ENCODE measurements around the gene UBE2N. TPM values are rescaled to one million over a fixed set of nuclear protein-coding genes. Genes with fewer than 3 reads are reported as not detected.

Gene UBE2N, protein sequence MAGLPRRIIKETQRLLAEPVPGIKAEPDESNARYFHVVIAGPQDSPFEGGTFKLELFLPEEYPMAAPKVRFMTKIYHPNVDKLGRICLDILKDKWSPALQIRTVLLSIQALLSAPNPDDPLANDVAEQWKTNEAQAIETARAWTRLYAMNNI
- total RNA-seq (100 to 1,000 TPM in 1 of 5 experiments, 10 to 100 TPM in 4; 76.6 to 180 (median 77.5) TPM), polyA plus RNA-seq (100 to 1,000 TPM; 109 to 170 TPM), total RNA-seq (51.4 reads per million, percentile 72 among the genes with 10 or more reads in this experiment)

DNA sequence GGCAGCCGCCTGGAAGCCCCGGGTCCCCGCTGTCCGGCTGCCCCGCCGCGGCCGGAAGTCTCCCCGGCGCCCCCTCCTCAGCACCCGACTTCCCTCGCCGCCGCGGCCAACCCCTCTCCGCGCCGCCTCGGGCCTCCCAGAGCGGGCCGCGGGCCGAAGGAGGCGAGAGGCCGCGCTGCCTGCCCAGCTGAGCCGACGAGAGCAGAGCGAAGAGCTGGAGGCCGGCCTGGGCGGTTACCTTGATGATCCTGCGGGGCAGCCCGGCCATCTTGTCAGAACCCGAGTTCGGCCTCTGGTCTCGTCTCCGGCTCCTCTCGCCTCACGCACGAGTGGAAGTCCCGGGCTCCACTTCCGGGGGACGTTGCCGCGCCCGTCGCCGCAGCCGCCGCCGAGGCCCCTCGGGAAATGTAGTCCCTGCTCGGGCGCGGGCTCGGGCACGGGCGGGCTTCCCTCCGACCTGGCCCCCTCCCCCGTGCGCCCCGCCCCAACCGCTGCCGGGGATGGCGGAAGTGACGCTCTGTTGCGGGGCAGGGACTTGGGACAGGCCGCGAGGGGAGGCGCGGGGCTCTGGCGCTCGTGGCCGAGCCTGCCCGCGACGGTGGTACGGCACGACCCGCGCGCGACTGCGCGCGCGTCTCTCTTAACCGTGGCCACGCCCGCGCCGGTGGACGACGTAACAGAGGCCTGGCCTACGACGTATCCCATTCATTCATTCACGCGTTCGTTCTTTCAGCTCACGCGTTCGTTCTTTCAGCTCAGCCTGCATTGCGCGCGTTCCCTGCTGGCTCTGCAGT lies at the start of gene UBE2N:
UBE2N (minus strand) TSS at position 331 of the 794 bp plus-strand sequence; CDS start at position 268, 63 bp downstream.
- Histone ChIP-seq H3K27me3 (ENCODE audit: control insufficient read depth in 2 of 2, insufficient read depth in 2 of 2, low read length in 2 of 2) (no peaks in the 10 kb centered on the region), H3K4me3 (ENCODE audit: low read length) (peak within 1 kb of the TSS; percentile 66), H3K9me3 (ENCODE audit: control insufficient read depth in 2 of 3, low read length in 3 of 3) (no peaks in the 10 kb centered on the region), H3K36me3 (ENCODE audit: control insufficient read depth in 2 of 3, insufficient read depth in 3 of 3, low read length in 3 of 3) (peaks cover 0 to 7% (median 0%) of the 10 kb centered on the region in 3 experiments), H3K4me1 (ENCODE audit: control insufficient read depth in 2 of 2, insufficient read depth in 2 of 2, low read length in 2 of 2) (peaks cover 35 to 48% of the 10 kb centered on the region in 2 donors), H3K27ac (ENCODE audit: low read depth, low read length) (peak within 1 kb of the TSS; percentile 98)
- ChIA-PET POLR2A (interaction anchor here (0.6 to 2.5 kb wide), 15 partner anchors 11 to 1145 kb away, joined by 3 to 16 read pairs (median 3); partner anchors contain the start of genes CRADD, EEA1 and MRPL42), CTCF (interaction anchor here (1.0 to 1.1 kb wide), 2 partner anchors 26 to 61 kb away, joined by 3 read pairs; no protein-coding TSS in a partner anchor)
- intact Hi-C loops (cut with micrococcal nuclease): loop anchor here (1.0 to 10.0 kb wide), 19 partner anchors 23 to 1775 kb away; partner anchors contain the start of genes CRADD (in 2 of the 2), EEA1 (in 2 of the 2), FGD6 (in 2 of the 2) and MRPL42 (in 2 of the 2)
- no peaks in the 10 kb centered on the region for H3K27me3 Mint-ChIP-seq
- peaks cover 0 to 2% (median 0%) of the 10 kb centered on the region in 11 donors for H3K9me3 Mint-ChIP-seq
- H3K4me3 Mint-ChIP-seq: peak within 1 kb of the TSS; percentile 89 to 100 (median 97)
- peaks cover 44 to 54% (median 49%) of the 10 kb centered on the region in 7 donors for H3K4me1 Mint-ChIP-seq
- peaks cover 0 to 1% (median 0%) of the 10 kb centered on the region in 5 donors for H3K36me3 Mint-ChIP-seq
- H3K27ac Mint-ChIP-seq: peak within 1 kb of the TSS; percentile 96 to 100 (median 98)
- ATAC-seq (peak; percentile 95), DNase-seq (peak; percentile 96 to 98 (median 97))

DNA sequence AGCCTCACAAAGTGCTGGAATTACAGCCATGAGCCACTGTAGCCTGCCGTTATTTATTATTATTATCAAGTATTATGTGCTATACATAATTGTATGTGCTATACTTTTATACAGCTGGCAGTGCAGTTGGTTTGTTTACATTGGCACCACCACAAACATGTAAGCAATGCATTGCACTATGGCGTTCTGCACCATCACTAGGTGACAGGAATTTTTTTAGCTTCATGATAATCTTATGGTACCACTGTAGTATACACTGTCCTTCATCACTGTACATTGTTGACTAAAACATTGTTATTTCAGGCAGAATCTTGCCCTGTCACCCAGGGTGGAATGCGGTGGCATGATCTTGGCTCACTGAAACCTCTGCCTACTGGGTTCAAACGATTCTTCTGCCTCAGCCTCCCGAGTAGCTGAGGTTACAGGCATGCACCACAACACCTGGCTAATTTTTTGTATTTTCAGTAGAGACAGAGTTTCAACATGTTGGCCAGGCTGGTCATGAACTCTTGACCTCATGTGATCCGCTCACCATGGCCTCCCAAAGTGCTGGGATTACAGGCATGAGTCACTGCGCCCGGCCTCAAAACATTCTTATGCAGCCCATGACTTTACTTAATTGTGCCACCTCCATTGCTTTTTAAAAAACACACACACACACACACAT lies 42.7 kb upstream of the UBE2N start:
- no peaks in the 10 kb centered on the region for H3K4me1 ChIP-seq (ENCODE audit: control insufficient read depth in 2 of 2, insufficient read depth in 2 of 2, low read length in 2 of 2)
- peaks cover 17 to 58% (median 20%) of the 10 kb centered on the region in 3 experiments for H3K36me3 ChIP-seq (ENCODE audit: control insufficient read depth in 2 of 3, insufficient read depth in 3 of 3, low read length in 3 of 3)
- no peaks in the 10 kb centered on the region for H3K27me3 Mint-ChIP-seq
- H3K36me3 Mint-ChIP-seq: peaks cover 0 to 22% (median 10%) of the 10 kb centered on the region in 5 donors
- no peak overlapping the region for H3K4me3 Mint-ChIP-seq
- ATAC-seq (no peak), DNase-seq (no peak)
- CTCF ChIA-PET: interaction anchor here (1.0 kb wide), 1 partner anchor 65 kb away, joined by 3 read pairs; no protein-coding TSS in a partner anchor
- peaks cover 0 to 4% (median 0%) of the 10 kb centered on the region in 7 donors for H3K4me1 Mint-ChIP-seq
- POLR2A ChIA-PET: interaction anchor here (1.4 kb wide), 1 partner anchor 555 kb away, joined by 3 read pairs; the partner anchor contains the start of gene EEA1
- intact Hi-C loops (cut with micrococcal nuclease): loop anchor here in 1 of 2 donors (5.0 kb wide), 1 partner anchor 497 kb away; no protein-coding TSS in a partner anchor
- H3K9me3 ChIP-seq (ENCODE audit: control insufficient read depth in 2 of 3, low read length in 3 of 3): no peaks in the 10 kb centered on the region
- H3K27ac Mint-ChIP-seq: no peak overlapping the region
- H3K27ac ChIP-seq (ENCODE audit: low read depth, low read length): no peak overlapping the region
- no peaks in the 10 kb centered on the region for H3K9me3 Mint-ChIP-seq
- no peak overlapping the region for H3K4me3 ChIP-seq (ENCODE audit: low read length)
- H3K27me3 ChIP-seq (ENCODE audit: control insufficient read depth in 2 of 2, insufficient read depth in 2 of 2, low read length in 2 of 2): no peaks in the 10 kb centered on the region

DNA sequence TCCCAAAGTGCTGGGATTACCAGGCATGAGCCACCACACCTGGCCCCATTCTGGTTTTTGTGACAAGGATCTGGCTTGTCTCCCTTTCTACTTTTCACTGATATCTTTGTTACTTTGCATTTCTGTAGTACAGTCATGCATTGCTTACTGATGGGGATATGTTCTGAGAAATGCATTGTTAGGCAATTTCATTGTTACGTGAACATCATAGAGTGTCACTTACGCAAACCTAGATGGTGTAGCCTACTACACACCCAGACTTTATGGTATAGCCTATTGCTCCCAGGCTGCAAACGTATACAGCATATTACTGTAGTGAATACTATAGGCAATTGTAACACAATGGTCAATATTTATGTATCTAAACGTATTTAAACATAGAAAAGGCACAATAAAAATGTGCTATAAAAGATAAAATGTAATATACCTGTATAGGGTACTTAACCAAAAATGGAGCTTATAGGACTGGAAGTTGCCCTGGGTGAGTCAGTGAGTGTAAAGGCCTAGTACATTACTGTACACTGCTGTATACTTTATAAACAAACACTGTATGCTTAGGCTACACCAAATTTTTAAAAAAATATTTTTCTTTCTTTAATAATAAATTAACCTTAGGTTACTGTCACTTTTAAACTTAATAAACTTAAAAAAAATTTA lies 41.5 kb upstream of the UBE2N start:
- Histone ChIP-seq H3K4me1 (ENCODE audit: control insufficient read depth in 2 of 2, insufficient read depth in 2 of 2, low read length in 2 of 2) (no peaks in the 10 kb centered on the region), H3K4me3 (ENCODE audit: low read length) (no peak overlapping the region), H3K27ac (ENCODE audit: low read depth, low read length) (no peak overlapping the region), H3K27me3 (ENCODE audit: control insufficient read depth in 2 of 2, insufficient read depth in 2 of 2, low read length in 2 of 2) (no peaks in the 10 kb centered on the region), H3K36me3 (ENCODE audit: control insufficient read depth in 2 of 3, insufficient read depth in 3 of 3, low read length in 3 of 3) (peaks cover 16 to 58% (median 17%) of the 10 kb centered on the region in 3 experiments), H3K9me3 (ENCODE audit: control insufficient read depth in 2 of 3, low read length in 3 of 3) (no peaks in the 10 kb centered on the region)
- intact Hi-C loops (cut with micrococcal nuclease): loop anchor here in 1 of 2 donors (5.0 kb wide), 1 partner anchor 496 kb away; no protein-coding TSS in a partner anchor
- Mint-ChIP-seq H3K36me3 (peaks cover 0 to 14% (median 6%) of the 10 kb centered on the region in 5 donors), H3K27me3 (no peaks in the 10 kb centered on the region), H3K27ac (no peak overlapping the region), H3K4me1 (peaks cover 0 to 4% (median 0%) of the 10 kb centered on the region in 7 donors), H3K4me3 (no peak overlapping the region), H3K9me3 (no peaks in the 10 kb centered on the region)
- ATAC-seq: no peak
- ChIA-PET POLR2A (interaction anchor here (0.6 to 1.4 kb wide), 2 partner anchors 554 to 1070 kb away, joined by 3 read pairs; partner anchors contain the start of gene EEA1), CTCF (interaction anchor here (1.0 kb wide), 1 partner anchor 64 kb away, joined by 3 read pairs; no protein-coding TSS in a partner anchor)
- no peak for DNase-seq

DNA sequence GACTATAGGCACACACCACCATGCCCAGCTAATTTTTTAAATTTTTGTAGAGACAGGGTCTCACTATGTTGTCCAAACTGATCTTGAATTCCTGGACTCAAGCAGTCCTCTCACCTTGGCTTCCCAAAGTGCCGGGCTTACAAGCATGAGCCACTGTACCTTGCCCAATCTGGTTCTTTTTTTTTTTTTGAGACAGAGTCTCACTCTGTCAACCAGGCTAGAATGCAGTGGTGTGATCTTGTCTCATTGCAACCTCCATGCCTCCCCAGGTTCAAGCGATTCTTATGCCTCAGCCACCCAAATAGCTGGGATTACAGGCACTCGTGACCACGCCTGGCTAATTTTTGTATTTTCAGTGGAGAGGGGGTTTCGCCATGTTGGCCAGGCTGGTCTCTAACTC lies 41.0 kb upstream of the UBE2N start:
- CTCF ChIA-PET: no interaction called here
- intact Hi-C loops (cut with micrococcal nuclease): loop anchor here in 1 of 2 donors (5.0 kb wide), 1 partner anchor 495 kb away; no protein-coding TSS in a partner anchor

DNA sequence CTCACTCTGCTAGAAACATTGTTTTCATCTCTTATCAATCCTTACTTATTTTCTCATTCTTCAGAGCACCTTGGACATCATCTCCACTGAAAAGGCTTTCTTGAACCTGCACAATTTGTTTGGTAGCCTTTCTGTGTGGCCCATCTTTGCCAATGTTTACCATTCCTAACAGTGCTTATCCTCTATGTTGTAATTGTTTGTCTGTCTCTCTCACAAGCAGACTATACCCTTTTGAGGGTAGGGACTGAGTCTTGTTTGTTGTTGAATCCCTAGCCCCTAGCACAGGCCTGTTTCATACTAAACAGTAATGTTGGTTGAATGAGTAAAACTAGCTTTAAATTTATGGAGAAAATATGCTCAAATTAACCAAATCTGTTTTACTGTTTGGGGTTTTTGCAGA lies 34.8 kb upstream of the UBE2N start:
- intact Hi-C loops (cut with micrococcal nuclease): no loop called here
- H3K27ac ChIP-seq (ENCODE audit: low read depth, low read length): no peak overlapping the region
- no peak overlapping the region for H3K4me3 ChIP-seq (ENCODE audit: low read length)
- ChIA-PET CTCF (interaction anchor here (1.3 kb wide), 1 partner anchor 9 kb away, joined by 5 read pairs; the partner anchor contains the start of gene MRPL42), POLR2A (interaction anchor here (0.6 kb wide), 1 partner anchor 66 kb away, joined by 3 read pairs; no protein-coding TSS in a partner anchor)
- H3K9me3 ChIP-seq (ENCODE audit: control insufficient read depth in 2 of 3, low read length in 3 of 3): no peaks in the 10 kb centered on the region
- Mint-ChIP-seq H3K4me1 (peaks cover 3 to 20% (median 11%) of the 10 kb centered on the region in 7 donors), H3K27me3 (no peaks in the 10 kb centered on the region), H3K9me3 (no peaks in the 10 kb centered on the region), H3K4me3 (no peak overlapping the region), H3K36me3 (peaks cover 0 to 12% (median 4%) of the 10 kb centered on the region in 5 donors), H3K27ac (peak overlapping the region in 2 of 9 donors; percentile 1 to 29)
- DNase-seq (no peak), ATAC-seq (no peak)
- no peaks in the 10 kb centered on the region for H3K4me1 ChIP-seq (ENCODE audit: control insufficient read depth in 2 of 2, insufficient read depth in 2 of 2, low read length in 2 of 2)
- H3K36me3 ChIP-seq (ENCODE audit: control insufficient read depth in 2 of 3, insufficient read depth in 3 of 3, low read length in 3 of 3): peaks cover 6 to 42% (median 8%) of the 10 kb centered on the region in 3 experiments
- H3K27me3 ChIP-seq (ENCODE audit: control insufficient read depth in 2 of 2, insufficient read depth in 2 of 2, low read length in 2 of 2): no peaks in the 10 kb centered on the region

More for the DNA sequence above, 41.0 kb upstream of the UBE2N start:
- H3K4me3 ChIP-seq (ENCODE audit: low read length): no peak overlapping the region
- Mint-ChIP-seq H3K27me3 (no peaks in the 10 kb centered on the region), H3K27ac (no peak overlapping the region), H3K9me3 (no peaks in the 10 kb centered on the region), H3K4me1 (peaks cover 0 to 4% (median 0%) of the 10 kb centered on the region in 7 donors), H3K36me3 (peaks cover 0 to 14% (median 6%) of the 10 kb centered on the region in 5 donors), H3K4me3 (no peak overlapping the region)
- H3K9me3 ChIP-seq (ENCODE audit: control insufficient read depth in 2 of 3, low read length in 3 of 3): no peaks in the 10 kb centered on the region
- no peaks in the 10 kb centered on the region for H3K27me3 ChIP-seq (ENCODE audit: control insufficient read depth in 2 of 2, insufficient read depth in 2 of 2, low read length in 2 of 2)
- POLR2A ChIA-PET: interaction anchor here (0.6 to 0.7 kb wide), 2 partner anchors 290 to 1070 kb away, joined by 3 read pairs; no protein-coding TSS in a partner anchor
- H3K36me3 ChIP-seq (ENCODE audit: control insufficient read depth in 2 of 3, insufficient read depth in 3 of 3, low read length in 3 of 3): peaks cover 12 to 61% (median 16%) of the 10 kb centered on the region in 3 experiments
- H3K4me1 ChIP-seq (ENCODE audit: control insufficient read depth in 2 of 2, insufficient read depth in 2 of 2, low read length in 2 of 2): no peaks in the 10 kb centered on the region
- no peak overlapping the region for H3K27ac ChIP-seq (ENCODE audit: low read depth, low read length)
- DNase-seq: no peak
- no peak for ATAC-seq

Measured in naive thymus-derived CD4-positive, alpha-beta T cell (primary cell).